Measurements from ENCODE around the gene ARHGAP31.
A peak's percentile ranks its signal among the peaks of the same experiment; 100 is the strongest.

ARHGAP31 gene

GRCh38 chr3:119463171-119464169, 169.3 kb downstream of the ARHGAP31 start, which contains the start of gene TMEM39A:
TMEM39A (minus strand) TSS chr3:119463615; CDS start chr3:119462074, 1,541 bp downstream.
- in situ Hi-C loops (cut with HindIII; ENCODE audit: low pct_ligation_motif_present, low pct_unique_long_range_greater_than_20kb, low sequenced_read_pairs), result no loop called here

DNA sequence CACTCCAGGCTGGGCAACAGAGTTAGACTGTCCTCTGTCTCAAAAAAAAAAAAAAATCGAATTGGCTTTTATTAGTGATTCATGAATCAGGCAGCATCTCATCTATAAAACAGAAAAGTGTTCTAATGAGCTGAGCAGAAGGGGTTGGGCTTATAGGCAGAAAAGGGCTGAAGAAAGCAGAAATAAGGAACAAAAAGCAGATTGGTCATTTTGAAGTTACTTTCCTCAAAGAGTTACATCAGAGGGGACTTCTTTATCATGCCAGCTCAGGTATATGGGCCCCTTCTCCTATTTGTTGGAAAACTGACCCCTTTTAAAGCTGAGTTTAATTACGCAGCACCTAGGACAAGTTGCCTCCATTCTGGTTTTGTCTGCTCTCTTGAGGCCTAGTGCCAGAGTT, 173.9 kb downstream of the ARHGAP31 start:
- in situ Hi-C loops (cut with HindIII; ENCODE audit: low pct_ligation_motif_present, low pct_unique_long_range_greater_than_20kb, low sequenced_read_pairs), result no loop called here
- no peak for DNase-seq

More at GRCh38 chr3:119463171-119464169, 169.3 kb downstream of the ARHGAP31 start, which contains the start of gene TMEM39A:
- peak; percentile 97 for DNase-seq

DNA sequence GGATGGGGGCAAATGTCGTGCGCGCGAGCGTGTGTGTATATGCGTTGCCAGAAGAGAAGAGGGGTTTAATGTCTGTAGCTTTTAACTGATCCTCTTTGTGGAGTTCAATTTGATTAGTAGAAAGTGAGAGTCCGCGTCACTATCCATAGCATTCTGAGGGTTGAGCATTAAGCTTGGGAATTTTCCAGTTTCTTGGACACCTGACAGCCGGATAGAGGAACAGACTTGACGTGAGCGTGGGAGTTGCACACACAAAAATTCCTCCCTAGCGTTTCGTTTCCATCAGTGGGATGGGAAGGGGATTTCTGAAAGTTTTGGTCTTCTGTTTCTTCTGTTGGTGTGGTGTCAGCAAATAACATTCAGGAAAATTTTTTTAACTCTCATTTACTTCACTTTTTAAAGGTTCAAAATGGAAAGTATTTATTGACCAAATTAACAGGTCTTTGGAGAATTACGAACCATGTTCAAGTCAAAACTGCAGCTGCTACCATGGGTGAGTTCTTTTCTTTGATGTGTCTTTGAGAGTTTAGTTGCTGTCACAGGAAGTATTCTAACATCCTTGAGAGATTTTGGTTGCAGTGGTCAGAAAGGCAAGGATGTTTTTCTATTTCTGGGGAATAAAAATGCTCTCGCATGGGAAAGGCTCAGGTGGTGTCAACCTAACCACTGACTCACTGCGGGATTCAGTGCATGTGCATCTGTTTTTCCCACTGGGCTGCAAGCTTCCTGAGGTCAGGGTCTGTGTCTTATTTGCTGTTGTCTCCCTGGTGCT, 175.4 kb downstream of the ARHGAP31 start:
- in situ Hi-C loops (cut with HindIII; ENCODE audit: low pct_ligation_motif_present, low pct_unique_long_range_greater_than_20kb, low sequenced_read_pairs), result no loop called here
- peak; percentile 23 for DNase-seq

Data from ACHN (cell line).